ENCODE measurements around the gene BIN2. TPM values are rescaled to one million over a fixed set of nuclear protein-coding genes. Genes with fewer than 3 reads are reported as not detected.

The BIN2 gene
- total RNA-seq, 1 experiment from 2014 or later, result not detected

GRCh38 chr12:51328587-51328986 is 4.6 kb upstream of the BIN2 start:
- Histone ChIP-seq H3K27me3 (replicated peaks; ENCODE audit: insufficient read depth, low read depth, low read length, poor library complexity) (no peaks in the 10 kb centered on the region), H3K4me1 (ENCODE audit: insufficient read depth, low read length, poor library complexity, severe bottlenecking) (no peaks in the 10 kb centered on the region), H3K4me3 (ENCODE audit: low read depth, low read length, poor library complexity, severe bottlenecking) (no peak overlapping the region), H3K36me3 (ENCODE audit: insufficient read depth, low read length, poor library complexity, severe bottlenecking) (no peaks in the 10 kb centered on the region), H3K9me3 (ENCODE audit: low read depth, low read length, poor library complexity, severe bottlenecking) (no peaks in the 10 kb centered on the region), H3K27ac (ENCODE audit: low read depth, low read length, poor library complexity, severe bottlenecking) (no peak overlapping the region)
- intact Hi-C loops (cut with micrococcal nuclease; ENCODE audit: unreplicated experiment), result no loop called here
- POLR2A ChIA-PET (ENCODE audit: low non-redundant PET), result no interaction called here
- CTCF ChIA-PET, result no interaction called here
- no peak for TF ChIP-seq EZH2 (IDR thresholded peaks at IDR 0.05; ENCODE audit: borderline replicate concordance, low read depth, low read length, poor library complexity, severe bottlenecking)
- no peak for TF ChIP-seq CTCF (conservative IDR thresholded peaks at IDR 0.05; ENCODE audit: low read depth, low read length)
- no peak for DNase-seq (ENCODE audit: low spot score)
- BruUV-seq (replicated peaks), result no TSS peak

- intact Hi-C loops (cut with micrococcal nuclease; ENCODE audit: unreplicated experiment), result no loop called here
- peak; percentile 23 for DNase-seq (ENCODE audit: low spot score)
- H3K27ac ChIP-seq (ENCODE audit: low read depth, low read length, poor library complexity, severe bottlenecking), result no peak overlapping the region
- H3K9me3 ChIP-seq (ENCODE audit: low read depth, low read length, poor library complexity, severe bottlenecking), result no peaks in the 10 kb centered on the region
- TF ChIP-seq EZH2 (IDR thresholded peaks at IDR 0.05; ENCODE audit: borderline replicate concordance, low read depth, low read length, poor library complexity, severe bottlenecking) (no peak), CTCF (conservative IDR thresholded peaks at IDR 0.05; ENCODE audit: low read depth, low read length) (no peak)
- no peaks in the 10 kb centered on the region for H3K4me1 ChIP-seq (ENCODE audit: insufficient read depth, low read length, poor library complexity, severe bottlenecking)
- ChIA-PET CTCF (no interaction called here), POLR2A (ENCODE audit: low non-redundant PET) (interaction anchor here (0.6 kb wide), 1 partner anchor 197 kb away, joined by 4 read pairs; no protein-coding TSS in a partner anchor)
- no peak overlapping the region for H3K4me3 ChIP-seq (ENCODE audit: low read depth, low read length, poor library complexity, severe bottlenecking)
- no peaks in the 10 kb centered on the region for H3K27me3 ChIP-seq (replicated peaks; ENCODE audit: insufficient read depth, low read depth, low read length, poor library complexity)
- no peaks in the 10 kb centered on the region for H3K36me3 ChIP-seq (ENCODE audit: insufficient read depth, low read length, poor library complexity, severe bottlenecking)
- BruUV-seq (replicated peaks), result no TSS peak
Measured at GRCh38 chr12:51326698-51327439, 2.9 kb upstream of the BIN2 start.

GRCh38 chr12:51324953-51325352 is 979 bp upstream of the BIN2 start:
- Histone ChIP-seq H3K36me3 (ENCODE audit: insufficient read depth, low read length, poor library complexity, severe bottlenecking) (no peaks in the 10 kb centered on the region), H3K4me1 (ENCODE audit: insufficient read depth, low read length, poor library complexity, severe bottlenecking) (no peaks in the 10 kb centered on the region), H3K9me3 (ENCODE audit: low read depth, low read length, poor library complexity, severe bottlenecking) (no peaks in the 10 kb centered on the region), H3K27me3 (replicated peaks; ENCODE audit: insufficient read depth, low read depth, low read length, poor library complexity) (no peaks in the 10 kb centered on the region), H3K4me3 (ENCODE audit: low read depth, low read length, poor library complexity, severe bottlenecking) (no peak overlapping the region), H3K27ac (ENCODE audit: low read depth, low read length, poor library complexity, severe bottlenecking) (no peak overlapping the region)
- CTCF ChIA-PET, result no interaction called here
- no TSS peak for BruUV-seq (replicated peaks)
- intact Hi-C loops (cut with micrococcal nuclease; ENCODE audit: unreplicated experiment), result no loop called here
- TF ChIP-seq CTCF (conservative IDR thresholded peaks at IDR 0.05; ENCODE audit: low read depth, low read length) (no peak), EZH2 (IDR thresholded peaks at IDR 0.05; ENCODE audit: borderline replicate concordance, low read depth, low read length, poor library complexity, severe bottlenecking) (no peak)
- no peak for DNase-seq (ENCODE audit: low spot score)
- POLR2A ChIA-PET (ENCODE audit: low non-redundant PET), result no interaction called here
